RPMI8226 (cell line): ENCODE measurements around the gene EXOC4.
"Not testable (repeated sequence)": the region's sequence is repeated elsewhere in the genome, so short reads cannot be mapped to it uniquely, and the experiment has no call there.

Source experiments
- DNase-seq: peaks from one replicate; pipeline ENCODE4 v3.0.0-alpha.2; 2015

Gene EXOC4

GRCh38 chr7:133857376-133858119, 604.7 kb downstream of the EXOC4 start:
- no peak for DNase-seq

DNA sequence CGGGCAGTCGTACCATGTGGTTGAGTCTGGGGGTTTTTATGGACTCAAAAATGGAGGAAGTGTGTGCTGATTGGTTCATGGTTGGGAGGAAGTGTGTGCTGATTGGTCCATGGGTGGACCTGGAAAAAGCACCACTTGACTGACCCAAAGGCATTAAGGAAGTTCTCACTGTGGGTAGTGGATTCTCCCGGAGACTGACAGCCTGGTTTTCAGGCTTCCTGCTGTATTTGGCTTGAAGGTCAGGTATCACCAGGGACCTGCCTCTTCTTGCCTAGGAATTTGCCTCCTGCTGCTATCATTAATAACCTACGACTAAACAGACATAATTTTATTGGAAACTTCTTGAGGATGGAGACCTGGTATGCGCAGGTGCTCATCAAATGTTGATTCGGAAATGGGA, 605.4 kb downstream of the EXOC4 start:
- DNase-seq, result no peak

- no peak for DNase-seq
These were observed 606.4 kb downstream of the EXOC4 start for GRCh38 chr7:133859231-133859630.

DNA sequence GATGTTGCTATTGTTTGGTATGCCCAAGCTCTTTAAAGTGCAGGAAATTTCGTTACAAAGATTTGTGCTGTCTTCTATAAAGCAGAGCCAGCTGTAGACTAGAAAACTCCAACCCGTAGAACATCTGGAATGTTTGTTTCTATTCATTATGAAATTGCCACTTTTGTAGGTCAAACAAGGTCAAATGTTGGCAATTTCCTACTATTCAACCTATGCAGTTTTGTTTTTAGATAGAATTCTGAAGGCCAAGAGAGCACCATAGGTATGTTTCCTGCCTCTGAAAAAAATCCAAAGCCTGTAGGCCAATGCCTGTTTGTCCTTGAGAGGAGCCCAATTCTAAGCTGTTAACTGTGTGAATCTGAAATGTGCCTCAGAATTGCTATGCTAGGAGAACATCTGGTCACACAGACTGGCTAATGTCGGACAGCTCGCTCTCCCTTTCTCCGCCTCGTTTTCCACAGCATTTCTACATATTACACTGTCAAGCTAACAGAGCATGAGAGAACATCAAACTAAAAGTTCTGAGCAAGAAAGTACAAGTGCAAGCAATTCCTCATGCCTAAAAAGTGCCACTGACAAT, 607.1 kb downstream of the EXOC4 start:
- no peak for DNase-seq

DNA sequence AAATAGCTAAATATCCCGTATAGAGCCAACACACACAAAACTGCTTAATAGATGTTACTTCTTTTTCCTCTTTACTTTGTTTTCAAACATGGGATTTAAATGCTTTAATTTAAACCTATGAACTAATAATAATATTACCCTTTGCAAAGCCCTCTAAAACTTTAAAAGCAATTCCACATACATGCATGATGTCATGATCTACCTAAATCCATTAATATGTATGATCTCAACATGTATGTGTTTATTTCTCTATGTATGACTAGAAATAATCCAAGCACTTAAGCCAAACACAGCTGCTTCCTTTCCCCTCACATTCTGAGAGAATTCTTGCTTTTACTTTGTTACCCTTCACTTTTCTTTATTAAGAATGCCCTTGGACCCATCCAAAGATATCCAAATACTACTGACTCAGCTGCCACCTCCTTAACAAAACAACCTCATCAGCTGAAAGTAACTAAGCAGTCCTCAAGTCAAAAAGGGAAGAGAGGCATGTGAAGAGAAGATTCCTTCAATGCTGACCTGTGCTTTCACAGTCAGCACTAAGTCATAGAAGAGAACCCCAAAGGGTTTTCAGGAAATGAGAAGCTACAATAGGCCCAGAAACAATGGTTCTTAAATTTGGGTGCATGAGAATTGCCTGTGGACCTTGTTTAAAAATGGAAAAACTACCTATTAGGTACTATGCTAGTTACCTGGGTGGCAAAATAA, 607.9 kb downstream of the EXOC4 start:
- peak; percentile 23 for DNase-seq

DNA sequence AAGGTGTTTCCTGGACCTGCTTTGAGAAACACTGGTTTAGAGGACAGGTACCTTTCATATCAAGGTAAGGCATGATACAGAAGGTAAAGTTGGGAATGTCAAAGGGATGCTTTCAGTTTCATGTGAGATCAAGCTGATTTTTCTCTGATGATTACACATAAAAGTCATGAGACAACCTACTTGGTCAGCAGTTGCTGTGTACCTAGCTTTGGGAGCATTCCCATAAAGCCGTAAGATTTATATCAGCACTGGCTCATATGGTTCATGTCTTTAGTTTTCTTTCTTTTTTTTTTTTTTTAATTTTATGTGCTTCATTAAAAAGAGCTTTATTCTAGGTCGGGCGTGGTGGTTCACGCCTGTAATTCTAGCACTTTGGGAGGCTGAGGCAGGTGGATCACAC, 609.0 kb downstream of the EXOC4 start:
- no peak for DNase-seq

GRCh38 chr7:133863362-133864061, 610.6 kb downstream of the EXOC4 start:
- no peak for DNase-seq

- DNase-seq, result no peak
These were observed 616.7 kb downstream of the EXOC4 start for GRCh38 chr7:133869556-133869955.

DNA sequence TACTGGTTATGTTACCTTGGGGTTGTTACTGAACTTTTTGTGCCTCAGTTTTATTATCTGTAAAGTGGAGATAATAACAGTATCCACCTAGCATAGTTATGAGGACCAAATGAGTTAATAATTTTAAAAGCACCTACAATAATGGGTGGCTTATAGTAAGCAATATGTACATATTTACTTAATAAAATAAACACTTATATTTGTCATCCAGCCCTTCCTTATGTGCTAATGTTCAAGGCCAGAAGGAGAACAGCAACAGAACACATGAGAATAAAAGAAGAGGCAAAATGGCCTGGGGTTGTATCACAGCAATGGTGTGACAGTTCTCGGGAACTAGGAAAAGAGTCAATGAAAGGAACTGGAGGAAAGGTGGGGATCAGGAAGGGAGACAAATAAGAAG, 618.9 kb downstream of the EXOC4 start:
- DNase-seq, result no peak

- no peak for DNase-seq
These were observed 620.3 kb downstream of the EXOC4 start for GRCh38 chr7:133873187-133873586.

DNA sequence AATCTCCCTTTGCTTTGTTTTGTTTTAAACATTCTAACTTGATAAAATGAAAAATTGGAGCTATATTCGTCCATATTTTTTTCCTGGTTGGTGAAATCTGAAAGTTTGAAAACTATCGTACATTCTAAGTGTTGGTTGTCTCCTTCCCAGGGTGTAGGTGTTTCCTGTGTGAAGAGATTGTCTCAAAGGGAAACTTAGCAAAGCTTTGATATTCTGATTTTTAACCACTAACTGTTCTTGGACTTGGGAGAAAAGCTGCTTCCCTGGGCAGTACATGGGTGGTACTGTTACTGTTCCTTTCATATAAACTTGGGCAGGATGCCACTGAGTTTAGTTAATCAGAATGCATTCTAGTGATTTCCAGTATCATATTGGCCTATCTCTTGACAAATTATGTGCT, 620.8 kb downstream of the EXOC4 start:
- no peak for DNase-seq

- no peak for DNase-seq
These were observed 630.7 kb downstream of the EXOC4 start for GRCh38 chr7:133883591-133883990.

- DNase-seq, result no peak
These were observed 632.3 kb downstream of the EXOC4 start for GRCh38 chr7:133885213-133885612.

- no peak for DNase-seq
These were observed 633.2 kb downstream of the EXOC4 start for GRCh38 chr7:133886086-133886485.

- no peak for DNase-seq
These were observed 633.9 kb downstream of the EXOC4 start for GRCh38 chr7:133886797-133887196.

DNA sequence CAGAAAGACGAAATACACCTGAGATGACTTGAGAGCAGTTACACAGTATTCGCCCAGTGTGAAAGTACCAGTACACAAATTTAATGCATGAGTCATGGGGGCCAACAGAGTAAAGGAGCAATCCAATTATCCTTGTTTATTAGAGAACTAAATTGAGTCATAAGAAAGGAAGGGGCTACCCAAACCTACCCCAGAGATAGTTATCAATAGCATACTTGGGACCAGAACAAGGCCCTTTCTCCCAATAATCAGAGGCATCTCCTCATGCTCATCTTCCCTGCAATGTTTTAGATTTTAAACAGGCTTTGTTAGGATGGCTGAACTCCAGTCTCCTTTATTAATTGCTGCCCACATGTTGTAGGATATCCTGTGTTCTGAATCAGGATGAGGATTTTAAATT, 634.6 kb downstream of the EXOC4 start:
- no peak for DNase-seq

DNA sequence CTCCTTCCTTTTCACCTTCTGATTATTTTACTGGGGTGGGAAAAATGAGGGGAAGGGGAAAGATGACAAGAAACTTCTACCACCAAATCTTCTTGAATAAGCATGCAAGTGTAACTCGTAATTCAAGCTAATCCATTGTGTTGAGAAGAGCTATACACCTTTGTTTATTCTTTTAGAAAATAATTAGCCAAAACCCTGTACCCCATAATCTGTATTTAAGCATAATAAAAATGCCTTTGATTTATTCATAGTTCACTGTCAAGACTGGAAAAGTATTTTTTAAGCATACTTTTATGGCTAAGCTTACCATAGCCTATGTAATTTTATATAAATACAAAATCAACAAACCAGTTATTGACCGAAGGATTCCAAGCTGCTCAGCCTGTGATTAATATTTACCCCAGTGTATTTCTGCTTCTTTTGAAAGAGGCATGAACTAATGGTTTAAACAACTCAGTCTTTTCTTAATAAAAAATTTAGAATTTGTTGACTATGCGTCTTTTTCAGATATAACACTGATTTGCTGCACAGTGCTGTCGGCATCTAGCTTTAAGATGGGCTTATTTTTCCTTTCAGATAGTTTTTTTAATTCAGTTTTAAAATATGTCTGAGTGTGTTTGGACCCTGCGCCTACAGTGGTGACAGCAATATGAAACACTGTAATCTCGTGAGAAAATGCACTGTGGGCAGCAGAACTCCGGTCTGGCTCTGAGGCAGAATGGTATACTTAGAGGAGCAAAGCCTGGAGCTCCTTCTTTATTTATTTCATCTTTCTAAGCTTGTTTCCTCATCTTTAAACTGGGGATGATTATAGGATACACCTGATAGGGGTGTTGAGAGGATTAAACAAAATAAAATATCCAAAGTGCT, 635.4 kb downstream of the EXOC4 start:
- DNase-seq, result no peak

- no peak for DNase-seq
These were observed 651.9 kb downstream of the EXOC4 start for GRCh38 chr7:133904776-133905175.

- DNase-seq, result not testable (repeated sequence)
These were observed 653.7 kb downstream of the EXOC4 start for GRCh38 chr7:133906553-133906952.

DNA sequence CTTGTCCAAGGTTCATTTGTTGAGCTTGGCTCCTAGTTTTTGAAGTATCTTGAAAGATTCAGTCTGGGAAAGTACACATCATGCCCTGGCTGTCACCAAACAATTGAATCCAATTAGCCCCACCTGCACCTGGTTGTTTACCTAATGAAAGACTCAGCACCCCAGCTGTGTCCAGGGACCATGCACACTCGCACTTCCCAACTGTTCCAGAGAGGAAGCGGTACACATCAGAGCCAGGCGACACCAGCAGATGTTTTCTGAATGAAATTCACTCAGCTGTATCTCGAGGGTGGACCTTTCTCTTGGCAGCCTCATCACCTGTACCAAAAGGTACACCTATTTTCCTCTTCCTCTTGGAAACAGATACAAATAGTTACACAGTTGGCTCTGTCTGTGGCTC, 657.9 kb downstream of the EXOC4 start:
- no peak for DNase-seq

DNA sequence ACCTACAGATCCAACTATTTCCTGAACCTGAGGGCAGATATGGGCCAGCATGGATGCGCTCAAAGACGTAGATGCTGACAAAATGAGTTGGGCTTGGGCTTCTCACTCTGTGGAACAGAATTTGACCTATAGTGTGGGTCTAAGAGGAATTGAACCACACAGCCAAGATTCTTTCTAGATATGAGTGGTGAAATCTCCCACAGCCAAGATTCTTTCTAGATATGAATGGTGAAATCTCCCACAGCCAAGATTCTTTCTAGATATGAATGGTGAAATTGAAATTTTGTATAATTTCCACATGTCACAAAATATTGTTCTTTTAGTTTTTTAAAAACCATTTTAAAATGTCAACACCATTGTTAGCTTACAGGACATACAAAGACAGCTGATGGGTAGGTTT, 658.8 kb downstream of the EXOC4 start:
- DNase-seq, result no peak

- DNase-seq, result no peak
These were observed 660.2 kb downstream of the EXOC4 start for GRCh38 chr7:133912916-133913697.
